GM19023 (cell line): ENCODE results near the gene OR8G1.
"Not testable (repeated sequence)": the region's sequence is repeated elsewhere in the genome, so short reads cannot be mapped to it uniquely, and the experiment has no call there.

Source experiments
- ATAC-seq: cut with Tn5 transposase; IDR thresholded peaks from one replicate; pipeline ENCODE4 v1.9.1; 2021; ENCODE audit warnings: mild to moderate bottlenecking, moderate library complexity; ENCODE audit not compliant: unreplicated experiment

OR8G1 gene

GRCh38 chr11:124233376-124233775 lies 7.5 kb upstream of the OR8G1 start:
- ATAC-seq = no peak

DNA sequence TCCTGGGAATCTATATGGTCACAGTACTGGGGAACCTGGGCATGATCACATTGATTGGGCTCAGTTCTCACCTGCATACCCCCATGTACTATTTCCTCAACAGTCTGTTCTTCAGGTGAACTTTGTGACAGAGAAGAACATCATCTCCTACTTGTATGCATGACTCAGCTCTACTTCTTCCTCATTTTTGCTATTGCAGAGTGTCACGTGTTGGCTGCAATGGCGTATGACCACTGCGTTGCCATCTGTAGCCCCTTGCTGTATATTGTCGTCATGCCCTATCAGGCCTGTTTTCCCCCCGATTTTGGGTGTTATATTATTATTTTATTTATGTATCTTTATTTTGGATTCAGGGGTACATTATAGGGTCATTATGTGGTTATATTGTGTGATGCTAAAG lies 2.4 kb upstream of the OR8G1 start:
- no peak for ATAC-seq

DNA sequence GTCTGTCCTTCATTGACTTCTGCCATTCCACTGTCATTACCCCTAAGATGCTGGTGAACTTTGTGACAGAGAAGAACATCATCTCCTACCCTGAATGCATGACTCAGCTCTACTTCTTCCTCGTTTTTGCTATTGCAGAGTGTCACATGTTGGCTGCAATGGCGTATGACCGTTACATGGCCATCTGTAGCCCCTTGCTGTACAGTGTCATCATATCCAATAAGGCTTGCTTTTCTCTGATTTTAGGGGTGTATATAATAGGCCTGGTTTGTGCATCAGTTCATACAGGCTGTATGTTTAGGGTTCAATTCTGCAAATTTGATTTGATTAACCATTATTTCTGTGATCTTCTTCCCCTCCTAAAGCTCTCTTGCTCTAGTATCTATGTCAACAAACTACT lies 9.0 kb downstream of the OR8G1 start:
- ATAC-seq = not testable (repeated sequence)

DNA sequence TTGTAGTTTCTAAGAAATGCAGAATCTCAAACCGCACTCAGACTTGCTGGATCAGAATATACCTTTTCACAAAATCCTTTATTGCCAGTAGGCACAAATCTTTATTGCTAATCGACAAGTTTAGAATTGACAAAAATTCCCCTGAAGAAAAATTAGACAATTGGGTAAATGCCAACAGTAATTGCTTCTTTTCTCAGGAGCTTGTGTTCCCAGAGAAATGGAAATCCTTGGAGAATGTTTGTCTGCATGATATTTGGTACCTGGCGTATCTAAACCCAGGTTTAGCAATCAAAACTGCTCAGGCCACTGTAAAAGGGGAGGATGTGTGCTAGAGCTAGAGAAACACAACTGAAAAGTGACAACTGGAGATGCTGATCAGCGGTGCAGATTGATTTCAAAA lies 15.2 kb downstream of the OR8G1 start, which contains the start of gene OR8G5:
Gene OR8G5 (plus strand): TSS at position 301 of the 400 bp plus-strand sequence. CDS start 8,556 bp downstream, outside the sequence.
- ATAC-seq = no peak

- not testable (repeated sequence) for ATAC-seq
Observed at GRCh38 chr11:124265041-124265440, 24.1 kb downstream of the OR8G1 start.

- not testable (repeated sequence) for ATAC-seq
Observed at GRCh38 chr11:124270886-124271285, 30.0 kb downstream of the OR8G1 start.

DNA sequence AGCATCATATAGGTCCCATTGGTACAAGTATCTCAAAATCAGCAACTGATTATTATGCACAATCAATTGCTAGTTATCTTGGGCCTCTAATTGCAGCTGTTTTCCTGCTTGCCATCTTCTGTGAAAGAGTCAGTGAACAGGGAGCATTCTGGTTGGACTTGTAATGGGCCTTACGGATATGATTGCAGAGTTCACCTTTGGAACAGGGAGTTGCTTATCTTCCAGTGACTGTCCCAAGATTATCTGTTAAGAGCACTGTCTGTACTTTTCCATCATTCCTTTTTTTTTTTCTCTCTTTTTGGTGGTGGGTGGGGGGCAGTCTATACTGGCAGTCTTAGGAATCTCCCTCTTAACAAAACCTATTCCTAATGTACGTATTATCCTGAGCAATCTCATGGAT lies 33.1 kb downstream of the OR8G1 start:
- ATAC-seq = no peak

- no peak for ATAC-seq
Observed at GRCh38 chr11:124276081-124276480, 35.2 kb downstream of the OR8G1 start.

DNA sequence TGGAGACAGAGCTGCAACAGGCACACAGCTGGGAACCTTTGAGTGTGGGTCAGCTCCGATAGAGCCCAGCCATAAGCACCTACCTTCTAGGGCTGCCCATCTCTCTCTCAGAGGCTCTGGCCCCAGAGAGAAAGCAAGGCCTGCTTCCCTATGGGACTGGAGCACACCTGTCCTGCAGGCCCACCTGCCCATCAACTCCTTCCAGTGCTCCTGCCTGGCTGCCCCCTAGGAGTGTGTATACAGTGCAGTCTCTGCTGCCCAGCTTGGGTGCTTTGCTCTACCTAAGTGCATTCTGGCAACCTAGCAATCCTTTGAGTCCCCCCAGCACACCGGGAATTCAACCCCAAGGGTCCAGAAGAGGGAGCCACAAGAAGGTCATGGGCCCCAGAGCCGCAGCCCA lies 36.3 kb downstream of the OR8G1 start:
- ATAC-seq = no peak

- ATAC-seq = no peak
Observed at GRCh38 chr11:124277804-124278203, 36.9 kb downstream of the OR8G1 start.

GRCh38 chr11:124278261-124278660 lies 37.4 kb downstream of the OR8G1 start:
- no peak for ATAC-seq

DNA sequence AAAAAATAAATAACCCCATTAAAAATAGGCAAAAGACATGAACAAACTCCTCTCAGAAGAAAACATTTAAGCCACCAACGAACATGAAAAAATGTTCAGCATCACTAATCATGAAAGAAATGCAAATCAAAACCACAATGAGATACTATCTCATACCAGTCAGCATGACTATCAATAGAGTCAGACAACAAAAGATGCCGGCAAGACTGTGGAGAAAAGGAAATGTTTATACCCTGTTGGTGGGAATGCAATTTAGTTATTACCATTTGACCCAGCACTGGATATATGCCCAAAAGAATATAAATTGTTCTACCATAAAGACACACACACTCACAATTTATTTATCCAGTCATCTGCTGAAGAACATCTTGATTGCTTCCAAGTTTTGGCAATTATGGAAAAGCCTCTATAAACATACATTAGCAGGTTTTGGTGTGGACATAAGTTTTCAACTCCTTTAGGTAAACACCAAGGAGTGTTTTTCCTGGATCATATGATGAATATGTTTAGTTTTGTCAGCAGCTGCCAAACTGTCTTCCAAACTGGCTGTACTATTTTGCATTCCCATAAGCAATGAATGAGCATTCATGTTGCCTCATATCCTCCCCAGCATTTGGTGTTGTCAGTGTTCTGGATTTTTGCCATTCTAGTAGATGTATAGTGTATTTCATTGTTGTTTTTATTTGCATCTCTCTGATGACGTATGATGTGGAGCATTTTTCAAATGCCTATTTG lies 44.9 kb downstream of the OR8G1 start:
- ATAC-seq = no peak

DNA sequence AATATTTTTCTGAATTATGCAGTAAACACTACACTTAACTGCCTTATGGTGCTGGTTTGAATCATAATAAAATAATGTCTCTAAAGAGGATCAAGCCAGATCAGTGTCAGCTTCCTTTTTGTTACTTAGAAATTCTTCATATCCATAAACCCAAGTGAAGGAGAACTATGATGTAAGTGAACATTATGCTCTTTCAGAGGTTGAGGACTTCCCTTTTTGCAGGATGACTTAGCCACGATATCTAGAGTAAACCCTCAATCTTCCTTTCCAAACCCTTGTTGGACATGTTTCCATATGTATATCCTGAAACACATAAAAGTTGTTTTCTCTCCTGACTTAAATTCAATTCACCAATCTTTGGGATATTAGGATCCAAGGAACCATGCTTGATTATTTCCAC lies 53.8 kb downstream of the OR8G1 start:
- ATAC-seq = no peak

DNA sequence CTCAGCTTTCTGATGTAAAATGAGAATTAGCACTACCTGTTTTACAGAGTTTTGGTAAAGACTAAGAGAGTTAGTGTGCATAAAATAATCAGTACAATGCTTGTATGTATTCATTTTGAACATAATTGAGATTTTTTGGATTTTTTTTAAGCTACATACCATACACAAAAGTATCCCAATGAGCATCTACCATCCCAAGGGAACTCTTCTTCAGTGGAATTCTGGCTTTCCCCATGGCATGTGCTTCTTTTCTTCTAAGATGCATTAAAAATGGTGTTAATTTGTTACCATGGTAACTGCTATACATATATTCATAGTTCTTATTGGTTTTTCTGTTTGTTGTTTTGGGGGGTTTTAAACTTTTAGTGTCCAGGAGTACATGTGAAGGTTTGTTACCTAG lies 55.1 kb downstream of the OR8G1 start:
- no peak for ATAC-seq

DNA sequence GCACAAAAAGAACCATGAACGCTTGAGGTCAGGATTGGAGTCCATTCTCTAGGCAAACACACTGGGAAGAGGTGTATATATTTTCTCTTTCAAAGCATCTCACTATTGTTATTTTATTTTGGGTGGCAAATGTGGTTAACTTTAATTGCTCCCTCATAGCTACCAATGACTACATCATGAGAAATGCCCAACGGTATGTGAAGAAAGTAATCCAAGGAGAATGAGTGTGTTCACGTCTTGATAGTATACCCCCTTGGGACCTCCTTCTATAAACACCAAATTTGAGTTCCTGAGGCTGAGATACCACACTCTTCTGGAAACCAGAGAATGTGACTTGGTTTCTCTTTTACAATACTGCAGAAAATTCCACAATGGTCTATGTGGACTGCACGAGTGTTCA lies 57.0 kb downstream of the OR8G1 start:
- ATAC-seq = no peak

GRCh38 chr11:124301548-124301947 lies 60.7 kb downstream of the OR8G1 start:
- ATAC-seq = no peak

GRCh38 chr11:124302347-124303125 lies 61.6 kb downstream of the OR8G1 start:
- no peak for ATAC-seq
